Measurements from ENCODE around the gene RNASE12. TPM values are rescaled to one million over a fixed set of nuclear protein-coding genes. Genes with fewer than 3 reads are reported as not detected.

The RNASE12 gene
- total RNA-seq, 1 experiment from 2014 or later = not detected

- no peak overlapping the region for H3K23ac ChIP-seq (ENCODE audit: insufficient read length, low read depth, low read length)
- H3K79me2 ChIP-seq (ENCODE audit: insufficient read depth, low read length) = no peaks in the 10 kb centered on the region
- no peak overlapping the region for H4K8ac ChIP-seq (replicated peaks; ENCODE audit: insufficient read length, low read depth, low read length)
- no peak overlapping the region for H3K27ac ChIP-seq (ENCODE audit: insufficient read length, low read depth, low read length)
- H3K36me3 Mint-ChIP-seq (ENCODE audit: insufficient read depth in 1 of 3, low read depth in 3 of 3) = peaks cover 0 to 2% (median 0%) of the 10 kb centered on the region in 3 experiments; a peak in 1 of 7 replicates
- H3K27me3 ChIP-seq (ENCODE audit: insufficient read depth, low read length) = peaks cover 8% of the 10 kb centered on the region; the same call in 1 of the 2 replicates
- no peak overlapping the region for H2BK5ac ChIP-seq (ENCODE audit: insufficient read length, low read length)
- peak overlapping the region; percentile 86 to 94 for H3K4me3 Mint-ChIP-seq
- no peak overlapping the region for H3K4ac ChIP-seq (ENCODE audit: low read depth, low read length)
- H2AFZ ChIP-seq (ENCODE audit: low read length) = peak overlapping the region; percentile 63
- no peaks in the 10 kb centered on the region for H3K4me1 ChIP-seq (ENCODE audit: insufficient read depth, low read length)
- no peak overlapping the region for H2AK5ac ChIP-seq (ENCODE audit: insufficient read length, low read length)
- H2BK15ac ChIP-seq (ENCODE audit: low read depth, low read length) = no peak overlapping the region
- H3K9me3 ChIP-seq (ENCODE audit: control insufficient read depth, low read depth, low read length) = no peaks in the 10 kb centered on the region
- peak overlapping the region in 2 of 3 experiments; percentile 74 to 76; a peak in 3 of 7 replicates for H3K27ac Mint-ChIP-seq
- no peaks in the 10 kb centered on the region for H4K20me1 ChIP-seq (ENCODE audit: control insufficient read depth, insufficient read depth, insufficient read length)
- H4K91ac ChIP-seq (ENCODE audit: insufficient read length, low read depth, low read length) = no peak overlapping the region
- H3K9me3 Mint-ChIP-seq = peaks cover 4 to 8% of the 10 kb centered on the region in 2 experiments; a peak in 4 of 5 replicates
- H3K56ac ChIP-seq (ENCODE audit: insufficient read length, low read depth, low read length) = no peak overlapping the region
- H3K18ac ChIP-seq (ENCODE audit: insufficient read length, low read depth, low read length) = no peak overlapping the region
- no peak for TF ChIP-seq CTCF (conservative IDR thresholded peaks at IDR 0.05)
- H2BK12ac ChIP-seq (ENCODE audit: insufficient read length, low read depth, low read length) = no peak overlapping the region
- H3K4me1 Mint-ChIP-seq = peaks cover 29% of the 10 kb centered on the region in 2 experiments
- H2BK120ac ChIP-seq (ENCODE audit: low read depth, low read length, poor library complexity, severe bottlenecking) = no peak overlapping the region
- no peak overlapping the region for H4K5ac ChIP-seq (ENCODE audit: insufficient read length, low read depth, low read length)
- peaks cover 71% of the 10 kb centered on the region for H3K27me3 Mint-ChIP-seq (ENCODE audit: low read depth)
- peak overlapping the region; percentile 23 for H3K9ac ChIP-seq (ENCODE audit: extremely low read depth, insufficient read length, low read length)
- no peaks in the 10 kb centered on the region for H3K79me1 ChIP-seq (ENCODE audit: insufficient read depth, low read depth, low read length, poor library complexity, severe bottlenecking)
- H3K23me2 ChIP-seq (ENCODE audit: insufficient read length, low read depth, low read length, poor library complexity, severe bottlenecking) = peaks cover 43% of the 10 kb centered on the region
- H3K4me2 ChIP-seq (ENCODE audit: insufficient read depth, insufficient read length, low read length) = peak overlapping the region; percentile 96
- peak; percentile 70 for DNase-seq
- no peak overlapping the region for H3T11ph ChIP-seq (ENCODE audit: low read length)
- H2BK20ac ChIP-seq (ENCODE audit: low read depth, low read length, poor library complexity, severe bottlenecking) = no peak overlapping the region
- no peak overlapping the region for H3K14ac ChIP-seq (ENCODE audit: insufficient read depth, low read length)
- WGBS (ENCODE audit: extremely low coverage, insufficient read length, low lambda C conversion rate) = no CpG with 5 or more reads among the region's 23 CpGs
Measured at GRCh38 chr14:20630340-20631022, 39.3 kb upstream of the RNASE12 start.

All from H9 (cell line).